Adrenal gland (tissue), 5 donors: ENCODE data around the gene ZNF831.

Source experiments
- POLR2A ChIP-seq, 2 donors: fragments of 450-650 bp; IDR thresholded peaks; one replicate each; pipeline ENCODE4 v1.6.1; 2017; ENCODE audit warnings: antibody characterized with exemption in 2 of 2, mild to moderate bottlenecking in 2 of 2, moderate library complexity in 1 of 2
- TF ChIP-seq, protein P1 (sequence below), 6 experiments: fragments of 450-650 bp in 4 of 6; fragments of 200-600 bp in 2 of 6; sonication (generic) in 1 of 6; IDR thresholded peaks; 1 replicate in 5 of 6; 2 replicates in 1 of 6; pipeline versions ENCODE4 v1.5.1 to v1.8.0; 2016 to 2021; ENCODE audit warnings: antibody characterized with exemption in 6 of 6, mild to moderate bottlenecking in 2 of 6, moderate library complexity in 1 of 6
- donor health status: DM: no; HTN: no; CAD: no.

DNA sequence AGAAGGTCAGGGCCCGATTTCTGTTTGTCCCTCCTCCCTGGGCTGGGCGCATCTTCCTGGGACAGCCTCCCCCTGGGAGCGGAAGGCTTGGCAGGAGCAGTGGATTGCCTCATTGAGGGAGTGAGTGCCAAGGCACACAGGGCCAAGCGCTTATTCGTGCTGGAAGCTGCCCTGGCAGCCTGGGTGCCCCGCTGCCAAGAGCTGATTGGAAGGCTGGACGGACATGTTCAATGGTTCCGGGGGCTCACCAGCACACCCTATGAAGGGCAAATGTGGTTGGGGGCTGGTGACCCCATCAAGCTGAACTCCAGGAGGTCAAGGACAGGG, 10.3 kb upstream of the ZNF831 start:
- TF ChIP-seq, protein P1, sequence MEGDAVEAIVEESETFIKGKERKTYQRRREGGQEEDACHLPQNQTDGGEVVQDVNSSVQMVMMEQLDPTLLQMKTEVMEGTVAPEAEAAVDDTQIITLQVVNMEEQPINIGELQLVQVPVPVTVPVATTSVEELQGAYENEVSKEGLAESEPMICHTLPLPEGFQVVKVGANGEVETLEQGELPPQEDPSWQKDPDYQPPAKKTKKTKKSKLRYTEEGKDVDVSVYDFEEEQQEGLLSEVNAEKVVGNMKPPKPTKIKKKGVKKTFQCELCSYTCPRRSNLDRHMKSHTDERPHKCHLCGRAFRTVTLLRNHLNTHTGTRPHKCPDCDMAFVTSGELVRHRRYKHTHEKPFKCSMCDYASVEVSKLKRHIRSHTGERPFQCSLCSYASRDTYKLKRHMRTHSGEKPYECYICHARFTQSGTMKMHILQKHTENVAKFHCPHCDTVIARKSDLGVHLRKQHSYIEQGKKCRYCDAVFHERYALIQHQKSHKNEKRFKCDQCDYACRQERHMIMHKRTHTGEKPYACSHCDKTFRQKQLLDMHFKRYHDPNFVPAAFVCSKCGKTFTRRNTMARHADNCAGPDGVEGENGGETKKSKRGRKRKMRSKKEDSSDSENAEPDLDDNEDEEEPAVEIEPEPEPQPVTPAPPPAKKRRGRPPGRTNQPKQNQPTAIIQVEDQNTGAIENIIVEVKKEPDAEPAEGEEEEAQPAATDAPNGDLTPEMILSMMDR (IDR thresholded peaks at IDR 0.05) = no peak
- TF ChIP-seq POLR2A (IDR thresholded peaks at IDR 0.05) = no peak
